Peyer's patch (tissue), 4 donors: ENCODE results near the gene ARMC8.

Experiments
- POLR2A ChIP-seq, 2 donors: fragments of 450-650 bp; IDR thresholded peaks; one replicate each; pipeline ENCODE4 v1.5.1; 2017; ENCODE audit warnings: antibody characterized with exemption in 2 of 2, mild to moderate bottlenecking in 2 of 2, moderate library complexity in 2 of 2
- TF ChIP-seq, protein P1 (sequence below), 6 experiments: fragments of 450-650 bp in 4 of 6; fragments of 200-600 bp in 2 of 6; sonication (generic) in 1 of 6; IDR thresholded peaks; one replicate each; pipeline ENCODE4 v1.5.1; 2017 to 2019; ENCODE audit warnings: antibody characterized with exemption in 6 of 6, mild to moderate bottlenecking in 3 of 6, moderate library complexity in 1 of 6

DNA sequence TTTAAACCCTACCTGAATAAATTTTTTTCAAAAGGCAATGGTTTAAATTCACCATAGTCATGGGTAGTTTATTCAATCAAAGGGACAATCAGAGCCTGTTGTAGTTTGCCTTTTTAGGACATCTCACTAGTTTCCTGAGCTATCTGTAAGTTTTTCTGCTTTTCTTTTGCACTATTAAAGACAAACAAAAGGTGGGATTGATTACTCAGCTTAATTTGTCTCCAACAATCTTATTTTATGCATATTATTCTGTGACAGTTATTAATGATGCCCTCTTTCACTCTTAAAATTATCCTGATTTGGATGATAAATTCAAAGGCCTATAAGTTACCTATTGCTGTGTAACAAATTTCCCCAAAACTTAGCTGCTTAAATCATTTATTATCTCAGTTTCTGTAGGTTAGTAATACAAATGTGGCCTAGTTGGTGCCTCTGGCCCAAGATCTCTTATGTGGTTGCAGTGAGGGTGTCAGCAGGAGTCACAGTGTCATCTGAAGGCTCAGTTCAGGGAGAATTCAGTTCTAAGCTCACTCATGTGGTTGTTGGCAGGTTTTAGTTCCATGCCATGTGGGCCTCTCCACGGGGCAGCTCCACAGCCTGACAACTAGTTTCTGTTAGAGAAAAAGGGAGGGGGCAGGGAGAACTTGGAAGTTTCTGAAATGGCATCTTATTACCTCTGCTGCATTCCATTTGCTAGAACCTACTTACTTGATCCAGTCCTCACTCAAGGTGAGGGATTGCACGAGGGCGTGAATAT is 16.0 kb downstream of the ARMC8 start:
- TF ChIP-seq, protein P1, sequence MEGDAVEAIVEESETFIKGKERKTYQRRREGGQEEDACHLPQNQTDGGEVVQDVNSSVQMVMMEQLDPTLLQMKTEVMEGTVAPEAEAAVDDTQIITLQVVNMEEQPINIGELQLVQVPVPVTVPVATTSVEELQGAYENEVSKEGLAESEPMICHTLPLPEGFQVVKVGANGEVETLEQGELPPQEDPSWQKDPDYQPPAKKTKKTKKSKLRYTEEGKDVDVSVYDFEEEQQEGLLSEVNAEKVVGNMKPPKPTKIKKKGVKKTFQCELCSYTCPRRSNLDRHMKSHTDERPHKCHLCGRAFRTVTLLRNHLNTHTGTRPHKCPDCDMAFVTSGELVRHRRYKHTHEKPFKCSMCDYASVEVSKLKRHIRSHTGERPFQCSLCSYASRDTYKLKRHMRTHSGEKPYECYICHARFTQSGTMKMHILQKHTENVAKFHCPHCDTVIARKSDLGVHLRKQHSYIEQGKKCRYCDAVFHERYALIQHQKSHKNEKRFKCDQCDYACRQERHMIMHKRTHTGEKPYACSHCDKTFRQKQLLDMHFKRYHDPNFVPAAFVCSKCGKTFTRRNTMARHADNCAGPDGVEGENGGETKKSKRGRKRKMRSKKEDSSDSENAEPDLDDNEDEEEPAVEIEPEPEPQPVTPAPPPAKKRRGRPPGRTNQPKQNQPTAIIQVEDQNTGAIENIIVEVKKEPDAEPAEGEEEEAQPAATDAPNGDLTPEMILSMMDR (IDR thresholded peaks at IDR 0.05), result no peak
- no peak for TF ChIP-seq POLR2A (IDR thresholded peaks at IDR 0.05)
